CD4-positive, alpha-beta T cell (primary cell): Measurements from ENCODE around the gene MCF2L2. TPM values are rescaled to one million over a fixed set of nuclear protein-coding genes. Genes with fewer than 3 reads are reported as not detected.

Experiments
- ATAC-seq: fragments of 200-7000 bp; cut with Tn5 transposase; one replicate; pipeline ENCODE4 v1.10.0; 2022; ENCODE audit warnings: mild to moderate bottlenecking; ENCODE audit not compliant: poor library complexity
- CTCF ChIA-PET: fragments of 350-600 bp; sonication (Branson Sonifier 250); formaldehyde crosslinking; loops from one replicate; lab custom pipeline; 2021; ENCODE audit warnings: antibody characterized with exemption, inconsistent platforms; lab: Charles Lee
- POLR2A ChIA-PET: fragments of 350-600 bp; sonication (Branson Sonifier 250); formaldehyde crosslinking; loops from one replicate; lab custom pipeline; 2021; ENCODE audit warnings: antibody characterized with exemption, inconsistent platforms; lab: Charles Lee
- DNase-seq, 14 experiments: peaks; one replicate each; pipeline ENCODE4 v3.0.0-alpha.2; 2013 to 2020; ENCODE audit warnings: mixed read lengths in 2 of 14
- H3K27ac ChIP-seq, 2 donors: one replicate each; pipeline versions ENCODE4 v1.5.1 to v1.7.0; 2013; ENCODE audit warnings: low read length in 2 of 2, low read depth in 1 of 2, mild to moderate bottlenecking in 1 of 2
- H3K27me3 ChIP-seq, 2 experiments: 1 replicate in 1 of 2; 2 replicates in 1 of 2; pipeline versions ENCODE4 v1.6.1 to v1.7.0; 2013; ENCODE audit warnings: low read length in 2 of 2, control low read depth in 1 of 2, mild to moderate bottlenecking in 1 of 2, moderate library complexity in 1 of 2; ENCODE audit not compliant: insufficient read depth in 2 of 2, control insufficient read depth in 1 of 2
- H3K36me3 ChIP-seq: one replicate; pipeline ENCODE4 v1.6.1; 2013; ENCODE audit warnings: low read length, control low read depth; ENCODE audit not compliant: insufficient read depth
- H3K4me1 ChIP-seq: one replicate; pipeline ENCODE4 v1.6.1; 2013; ENCODE audit warnings: low read length, control low read depth; ENCODE audit not compliant: insufficient read depth
- H3K4me3 ChIP-seq: one replicate; pipeline ENCODE4 v1.5.1; 2013; ENCODE audit warnings: mild to moderate bottlenecking, low read length, moderate library complexity
- H3K9me3 ChIP-seq, 2 experiments: 1 replicate in 1 of 2; 2 replicates in 1 of 2; pipeline versions ENCODE4 v1.6.1 to v1.7.0; 2013; ENCODE audit warnings: low read length in 2 of 2, mild to moderate bottlenecking in 2 of 2, control low read depth in 1 of 2, moderate library complexity in 1 of 2; ENCODE audit not compliant: control insufficient read depth in 1 of 2, insufficient read depth in 1 of 2
- H3K27ac Mint-ChIP-seq: one replicate; pipeline ENCODE4 v1.8.0; 2020; ENCODE audit warnings: mixed read lengths
- H3K27me3 Mint-ChIP-seq: one replicate; pipeline ENCODE4 v1.8.0; 2021; ENCODE audit warnings: mixed read lengths
- H3K36me3 Mint-ChIP-seq: one replicate; pipeline ENCODE4 v1.8.0; 2021; ENCODE audit warnings: low read depth, mixed read lengths
- H3K4me1 Mint-ChIP-seq: one replicate; pipeline ENCODE4 v1.8.0; 2021; ENCODE audit warnings: low read depth, mixed read lengths
- H3K4me3 Mint-ChIP-seq: one replicate; pipeline ENCODE4 v1.8.0; 2020; ENCODE audit warnings: mild to moderate bottlenecking, mixed read lengths
- H3K9me3 Mint-ChIP-seq: one replicate; pipeline ENCODE4 v1.8.0; 2020; ENCODE audit warnings: mixed read lengths
- intact Hi-C, 2 experiments: fragments of 100-400 bp; cut with DNase I in 1 of 2; cut with micrococcal nuclease in 1 of 2; formaldehyde crosslinking; loops; one replicate each; pipeline versions ENCODE4 v1.15.1 to v1.9.0; 2023 to 2025; cut with DNase I, micrococcal nuclease
- total RNA-seq, 174 experiments: library from RNA in 2 of 174; stranded (reverse) in 2 of 174; gene quantifications; one replicate each; pipeline ENCODE4 v1.2.3 and lab custom pipeline; 2021 to 2026
- TF ChIP-seq, protein P1 (sequence below): fragments of 200-600 bp; IDR thresholded peaks from one replicate; pipeline ENCODE4 v1.8.0; 2022; ENCODE audit warnings: antibody characterized with exemption, mild to moderate bottlenecking

The MCF2L2 gene
- total RNA-seq, 2 experiments from 2014 or later = 3.8 to 4.1 TPM

DNA sequence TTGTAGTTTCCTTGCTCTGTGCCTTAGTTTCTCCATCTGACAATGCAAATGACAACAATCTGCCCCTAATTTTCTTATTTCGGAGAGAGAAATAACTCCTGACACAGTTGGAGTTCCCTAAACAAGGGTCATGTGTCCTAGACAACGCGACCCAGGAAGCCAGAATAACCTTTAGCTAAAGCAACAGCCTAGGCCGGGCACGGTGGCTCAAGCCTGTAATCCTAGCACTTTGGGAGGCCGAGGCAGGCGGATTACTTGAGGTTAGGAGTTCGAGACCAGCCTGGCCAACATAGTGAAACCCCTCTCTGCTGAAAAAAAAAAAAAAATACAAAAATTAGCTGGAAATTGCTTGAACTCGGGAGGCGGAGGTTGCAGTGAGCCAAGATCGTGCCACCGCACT is 49.9 kb downstream of the MCF2L2 start:
- Histone ChIP-seq H3K9me3 (no peaks in the 10 kb centered on the region), H3K36me3 (peaks cover 8% of the 10 kb centered on the region), H3K4me1 (no peaks in the 10 kb centered on the region), H3K27me3 (no peaks in the 10 kb centered on the region), H3K4me3 (no peak overlapping the region), H3K27ac (no peak overlapping the region)
- intact Hi-C loops = no loop called here
- TF ChIP-seq, protein P1, sequence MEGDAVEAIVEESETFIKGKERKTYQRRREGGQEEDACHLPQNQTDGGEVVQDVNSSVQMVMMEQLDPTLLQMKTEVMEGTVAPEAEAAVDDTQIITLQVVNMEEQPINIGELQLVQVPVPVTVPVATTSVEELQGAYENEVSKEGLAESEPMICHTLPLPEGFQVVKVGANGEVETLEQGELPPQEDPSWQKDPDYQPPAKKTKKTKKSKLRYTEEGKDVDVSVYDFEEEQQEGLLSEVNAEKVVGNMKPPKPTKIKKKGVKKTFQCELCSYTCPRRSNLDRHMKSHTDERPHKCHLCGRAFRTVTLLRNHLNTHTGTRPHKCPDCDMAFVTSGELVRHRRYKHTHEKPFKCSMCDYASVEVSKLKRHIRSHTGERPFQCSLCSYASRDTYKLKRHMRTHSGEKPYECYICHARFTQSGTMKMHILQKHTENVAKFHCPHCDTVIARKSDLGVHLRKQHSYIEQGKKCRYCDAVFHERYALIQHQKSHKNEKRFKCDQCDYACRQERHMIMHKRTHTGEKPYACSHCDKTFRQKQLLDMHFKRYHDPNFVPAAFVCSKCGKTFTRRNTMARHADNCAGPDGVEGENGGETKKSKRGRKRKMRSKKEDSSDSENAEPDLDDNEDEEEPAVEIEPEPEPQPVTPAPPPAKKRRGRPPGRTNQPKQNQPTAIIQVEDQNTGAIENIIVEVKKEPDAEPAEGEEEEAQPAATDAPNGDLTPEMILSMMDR = no peak
- H3K27ac Mint-ChIP-seq = no peak overlapping the region
- ATAC-seq (no peak), DNase-seq (no peak)
- H3K27me3 Mint-ChIP-seq = no peaks in the 10 kb centered on the region
- H3K9me3 Mint-ChIP-seq = no peaks in the 10 kb centered on the region
- ChIA-PET POLR2A (no interaction called here), CTCF (no interaction called here)
- H3K4me1 Mint-ChIP-seq = peaks cover 10% of the 10 kb centered on the region
- H3K36me3 Mint-ChIP-seq = no peaks in the 10 kb centered on the region
- no peak overlapping the region for H3K4me3 Mint-ChIP-seq

DNA sequence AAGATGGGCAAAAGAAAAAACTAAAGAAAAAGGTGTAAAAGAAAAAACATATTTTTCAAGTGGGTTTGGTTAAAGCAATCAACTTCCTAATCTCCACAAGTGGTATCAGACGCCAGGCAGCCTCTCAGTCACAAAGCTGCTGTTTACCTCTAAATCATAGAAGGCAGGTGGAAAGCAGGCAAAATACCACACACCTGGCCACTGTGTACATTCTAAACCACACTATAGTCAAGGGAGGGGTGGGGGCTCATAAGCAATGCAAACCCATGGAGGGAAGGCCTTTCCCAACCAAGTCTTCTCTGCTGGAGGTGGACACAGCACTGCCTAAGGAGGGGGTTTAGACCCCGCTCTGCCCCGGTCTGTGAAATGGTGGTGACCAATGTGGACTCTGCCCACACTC is 50.4 kb downstream of the MCF2L2 start:
- no peak for ATAC-seq
- no peak for DNase-seq
- no peak overlapping the region for H3K4me3 ChIP-seq
- Mint-ChIP-seq H3K27me3 (no peaks in the 10 kb centered on the region), H3K36me3 (no peaks in the 10 kb centered on the region), H3K4me3 (no peak overlapping the region), H3K9me3 (no peaks in the 10 kb centered on the region), H3K27ac (no peak overlapping the region), H3K4me1 (peaks cover 10% of the 10 kb centered on the region)
- H3K27me3 ChIP-seq = no peaks in the 10 kb centered on the region
- no peaks in the 10 kb centered on the region for H3K9me3 ChIP-seq
- peaks cover 8% of the 10 kb centered on the region for H3K36me3 ChIP-seq
- intact Hi-C loops = no loop called here
- CTCF ChIA-PET = no interaction called here
- H3K27ac ChIP-seq = no peak overlapping the region
- POLR2A ChIA-PET = no interaction called here
- H3K4me1 ChIP-seq = no peaks in the 10 kb centered on the region
- TF ChIP-seq, protein P1 = no peak

DNA sequence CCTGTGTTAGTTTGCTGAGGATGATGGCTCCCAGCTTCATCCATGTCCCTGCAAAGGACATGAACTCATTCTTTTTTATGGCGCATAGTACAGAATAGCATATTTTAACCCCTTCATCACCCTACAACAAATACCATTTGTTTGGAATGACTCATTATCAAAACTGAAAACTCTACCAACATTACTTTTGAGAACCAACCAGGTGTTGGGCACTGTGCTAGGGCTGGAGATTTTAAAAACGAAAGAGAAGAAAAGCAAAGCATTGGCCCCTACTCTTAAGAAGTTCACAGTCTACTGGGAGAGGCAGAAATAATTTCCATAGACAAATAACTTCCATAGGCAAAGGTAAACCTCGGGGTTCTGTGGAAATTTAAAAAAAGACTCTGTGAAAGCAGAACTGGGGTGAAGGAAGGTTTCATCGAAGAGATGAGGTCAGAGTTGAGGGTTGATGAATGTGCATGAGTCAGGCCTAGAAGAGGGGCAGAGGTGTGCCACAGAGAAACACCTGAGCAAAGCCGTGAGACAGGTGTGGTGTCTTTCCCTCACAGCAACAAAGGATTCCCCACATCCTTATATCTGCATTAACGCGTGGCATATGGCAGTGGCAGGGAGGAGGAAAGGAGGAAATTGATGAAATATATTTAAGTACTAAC is 51.0 kb downstream of the MCF2L2 start:
- no peak overlapping the region for H3K4me3 Mint-ChIP-seq
- ATAC-seq = no peak
- no peaks in the 10 kb centered on the region for H3K36me3 Mint-ChIP-seq
- no peak overlapping the region for H3K27ac Mint-ChIP-seq
- TF ChIP-seq, protein P1 = no peak
- ChIA-PET CTCF (no interaction called here), POLR2A (no interaction called here)
- no peak for DNase-seq
- H3K4me1 Mint-ChIP-seq = peaks cover 10% of the 10 kb centered on the region
- H3K27me3 Mint-ChIP-seq = no peaks in the 10 kb centered on the region
- H3K9me3 ChIP-seq = no peaks in the 10 kb centered on the region
- H3K4me1 ChIP-seq = no peaks in the 10 kb centered on the region
- H3K27me3 ChIP-seq = no peaks in the 10 kb centered on the region
- H3K9me3 Mint-ChIP-seq = no peaks in the 10 kb centered on the region
- no peak overlapping the region for H3K27ac ChIP-seq
- intact Hi-C loops = no loop called here
- no peak overlapping the region for H3K4me3 ChIP-seq
- H3K36me3 ChIP-seq = peaks cover 8% of the 10 kb centered on the region
